KMS-11 (cell line): ENCODE measurements around the gene ARHGAP27.

Experiments
- H2AFZ ChIP-seq: fragments of 200-600 bp; sonication (generic); 2 replicates; pipeline ENCODE4 v1.6.1; 2016; ENCODE audit warnings: antibody characterized with exemption, mixed run types, low read depth
- H3K27ac ChIP-seq: fragments of 200-600 bp; sonication (generic); 2 replicates; pipeline ENCODE4 v1.6.1; 2016; ENCODE audit warnings: mild to moderate bottlenecking, mixed run types
- H3K27me3 ChIP-seq: fragments of 200-600 bp; sonication (generic); 2 replicates; pipeline ENCODE4 v1.6.1; 2017; ENCODE audit warnings: mild to moderate bottlenecking, low read depth, mixed run types, moderate library complexity; ENCODE audit not compliant: insufficient read depth
- H3K36me3 ChIP-seq: fragments of 200-600 bp; sonication (generic); 2 replicates; pipeline ENCODE4 v1.6.1; 2017; ENCODE audit warnings: mild to moderate bottlenecking, mixed run types; ENCODE audit not compliant: insufficient read depth
- H3K4me1 ChIP-seq: fragments of 200-600 bp; sonication (generic); 2 replicates; pipeline ENCODE4 v1.6.1; 2016; ENCODE audit warnings: mild to moderate bottlenecking, low read depth, mixed run types; ENCODE audit not compliant: poor library complexity, severe bottlenecking
- H3K4me2 ChIP-seq: fragments of 200-600 bp; sonication (generic); 2 replicates; pipeline ENCODE4 v1.7.0; 2016; ENCODE audit warnings: mild to moderate bottlenecking, mixed run types
- H3K4me3 ChIP-seq: fragments of 200-600 bp; sonication (generic); IDR thresholded peaks from 2 replicates; pipeline ENCODE4 v1.6.1; 2017; ENCODE audit warnings: low read depth, low read length, mixed read lengths; ENCODE audit not compliant: insufficient read depth
- H3K79me2 ChIP-seq: fragments of 200-600 bp; sonication (generic); 2 replicates; pipeline ENCODE4 v1.6.1; 2016; ENCODE audit warnings: low read depth, mixed run types; ENCODE audit not compliant: insufficient read depth
- H3K9ac ChIP-seq: fragments of 200-600 bp; sonication (generic); 2 replicates; pipeline ENCODE4 v1.6.1; 2016; ENCODE audit warnings: mild to moderate bottlenecking, mixed run types
- H4K20me1 ChIP-seq: fragments of 200-600 bp; sonication (generic); 2 replicates; pipeline ENCODE4 v1.6.1; 2016; ENCODE audit warnings: mild to moderate bottlenecking, mixed run types; ENCODE audit not compliant: insufficient read depth
- CTCF ChIP-seq: fragments of 200-600 bp; sonication (generic); conservative IDR thresholded peaks from 2 replicates; pipeline ENCODE4 v1.6.1; 2017; ENCODE audit warnings: low read depth, mild to moderate bottlenecking, antibody characterized with exemption, low read length, moderate library complexity, mixed read lengths

The ARHGAP27 gene

GRCh38 chr17:45374501-45374900 lies 58.2 kb downstream of the ARHGAP27 start:
- Histone ChIP-seq H3K79me2 (no peaks in the 10 kb centered on the region), H3K4me3 (no peak overlapping the region), H2AFZ (no peak overlapping the region), H3K4me2 (no peak overlapping the region), H3K4me1 (peaks cover 31% of the 10 kb centered on the region), H3K36me3 (no peaks in the 10 kb centered on the region), H4K20me1 (no peaks in the 10 kb centered on the region), H3K9ac (no peak overlapping the region), H3K27ac (no peak overlapping the region), H3K27me3 (no peaks in the 10 kb centered on the region)
- no peak for TF ChIP-seq CTCF

GRCh38 chr17:45372325-45372869 lies 60.3 kb downstream of the ARHGAP27 start:
- Histone ChIP-seq H2AFZ (no peak overlapping the region), H3K9ac (no peak overlapping the region), H3K4me2 (no peak overlapping the region; the same call in 1 of the 2 replicates)

GRCh38 chr17:45371414-45372324 lies 61.0 kb downstream of the ARHGAP27 start:
- Histone ChIP-seq H3K4me3 (no peak overlapping the region), H3K4me2 (no peak overlapping the region), H3K27ac (no peak overlapping the region), H3K79me2 (no peaks in the 10 kb centered on the region), H2AFZ (no peak overlapping the region), H3K27me3 (no peaks in the 10 kb centered on the region), H3K9ac (no peak overlapping the region), H3K4me1 (peaks cover 31% of the 10 kb centered on the region), H3K36me3 (no peaks in the 10 kb centered on the region), H4K20me1 (no peaks in the 10 kb centered on the region)
- no peak for TF ChIP-seq CTCF

More at GRCh38 chr17:45372325-45372869, 60.3 kb downstream of the ARHGAP27 start:
- Histone ChIP-seq H3K79me2 (no peaks in the 10 kb centered on the region), H4K20me1 (no peaks in the 10 kb centered on the region), H3K36me3 (no peaks in the 10 kb centered on the region), H3K27ac (no peak overlapping the region), H3K27me3 (no peaks in the 10 kb centered on the region), H3K4me3 (no peak overlapping the region), H3K4me1 (peaks cover 31% of the 10 kb centered on the region)
- no peak for TF ChIP-seq CTCF

GRCh38 chr17:45370949-45371413 lies 61.7 kb downstream of the ARHGAP27 start:
- H3K36me3 ChIP-seq: no peaks in the 10 kb centered on the region
- H3K27me3 ChIP-seq: no peaks in the 10 kb centered on the region
- H2AFZ ChIP-seq: no peak overlapping the region
- H3K79me2 ChIP-seq: no peaks in the 10 kb centered on the region
- peaks cover 31% of the 10 kb centered on the region for H3K4me1 ChIP-seq
- H3K4me2 ChIP-seq: no peak overlapping the region
- no peak overlapping the region for H3K9ac ChIP-seq
- no peaks in the 10 kb centered on the region for H4K20me1 ChIP-seq
- no peak for TF ChIP-seq CTCF
- H3K27ac ChIP-seq: no peak overlapping the region
- H3K4me3 ChIP-seq: no peak overlapping the region
